BE2C (cell line): ENCODE measurements around the gene HEATR5A.

ENCODE experiments used
- DNase-seq: peaks from one replicate; pipeline ENCODE4 v3.0.0-alpha.2; 2020
- H3K27me3 ChIP-seq: fragments of 250-450 bp; sonication (Bioruptor Pico); 2 replicates; pipeline ENCODE4 v1.5.1; 2020; ENCODE audit warnings: mild to moderate bottlenecking
- H3K36me3 ChIP-seq: fragments of 250-450 bp; sonication (Bioruptor Pico); 2 replicates; pipeline ENCODE4 v1.5.1; 2020; ENCODE audit warnings: mild to moderate bottlenecking
- H3K4me1 ChIP-seq: fragments of 250-450 bp; sonication (Bioruptor Pico); 2 replicates; pipeline ENCODE4 v1.5.1; 2020
- H3K4me3 ChIP-seq: 2 replicates; pipeline ENCODE4 v1.5.1; 2011; ENCODE audit warnings: low read depth, low read length
- H3K9me3 ChIP-seq: fragments of 250-450 bp; sonication (Bioruptor Pico); 2 replicates; pipeline ENCODE4 v1.5.1; 2020
- CTCF ChIP-seq: IDR thresholded peaks from 2 replicates; pipeline ENCODE4 v1.5.1; 2012; ENCODE audit warnings: mild to moderate bottlenecking, low read depth, low read length

The HEATR5A gene

GRCh38 chr14:31419179-31419966 lies 977 bp downstream of the HEATR5A start:
- no peaks in the 10 kb centered on the region for H3K36me3 ChIP-seq
- no peak for DNase-seq
- H3K4me1 ChIP-seq: no peaks in the 10 kb centered on the region
- no peak for TF ChIP-seq CTCF
- H3K4me3 ChIP-seq: peak overlapping the region; percentile 98
- H3K9me3 ChIP-seq: no peaks in the 10 kb centered on the region
- no peaks in the 10 kb centered on the region for H3K27me3 ChIP-seq

GRCh38 chr14:31418440-31418839 lies 1.9 kb downstream of the HEATR5A start:
- DNase-seq: no peak
- no peak for TF ChIP-seq CTCF
- Histone ChIP-seq H3K4me3 (no peak overlapping the region), H3K4me1 (no peaks in the 10 kb centered on the region), H3K36me3 (no peaks in the 10 kb centered on the region), H3K27me3 (no peaks in the 10 kb centered on the region), H3K9me3 (no peaks in the 10 kb centered on the region)

GRCh38 chr14:31414190-31414833 lies 6.0 kb downstream of the HEATR5A start:
- Histone ChIP-seq H3K9me3 (no peaks in the 10 kb centered on the region), H3K4me3 (no peak overlapping the region)
- TF ChIP-seq CTCF: no peak

GRCh38 chr14:31411218-31411727 lies 9.1 kb downstream of the HEATR5A start:
- Histone ChIP-seq H3K4me1 (peaks cover 2% of the 10 kb centered on the region; the same call in 1 of the 2 replicates), H3K36me3 (no peaks in the 10 kb centered on the region; the same call in 1 of the 2 replicates), H3K9me3 (no peaks in the 10 kb centered on the region), H3K27me3 (no peaks in the 10 kb centered on the region), H3K4me3 (no peak overlapping the region)
- DNase-seq: no peak
- no peak for TF ChIP-seq CTCF

More at GRCh38 chr14:31414190-31414833, 6.0 kb downstream of the HEATR5A start:
- no peaks in the 10 kb centered on the region for H3K4me1 ChIP-seq
- no peak for DNase-seq
- H3K27me3 ChIP-seq: no peaks in the 10 kb centered on the region
- no peaks in the 10 kb centered on the region; the same call in 1 of the 2 replicates for H3K36me3 ChIP-seq

- no peak for TF ChIP-seq CTCF
- Histone ChIP-seq H3K36me3 (no peaks in the 10 kb centered on the region; the same call in 1 of the 2 replicates), H3K4me3 (no peak overlapping the region), H3K4me1 (peaks cover 3% of the 10 kb centered on the region; the same call in 1 of the 2 replicates), H3K9me3 (no peaks in the 10 kb centered on the region), H3K27me3 (no peaks in the 10 kb centered on the region)
- no peak for DNase-seq
Observed at GRCh38 chr14:31410048-31410650, 10.2 kb downstream of the HEATR5A start.
